Measurements from ENCODE around the gene IL22RA1.

DNA sequence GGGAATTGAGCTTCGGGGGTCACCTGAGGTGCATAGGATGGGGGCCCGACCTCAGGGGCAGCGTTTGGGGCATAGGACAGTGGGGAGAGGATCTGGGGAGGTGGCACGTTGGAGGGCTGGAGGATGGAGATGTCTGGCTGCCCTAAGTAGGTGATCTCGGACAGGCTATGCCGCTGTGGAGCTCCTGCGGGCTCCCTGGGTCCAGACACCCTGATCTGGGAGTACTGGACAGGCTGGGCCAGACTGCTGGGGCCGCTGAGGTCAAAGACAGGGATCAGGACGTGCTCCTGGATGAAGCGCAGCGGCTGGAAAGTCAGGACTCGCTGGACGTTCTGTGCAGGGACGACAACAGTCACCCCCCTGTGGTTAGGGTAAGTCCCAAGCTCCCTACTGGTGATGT, 21.5 kb downstream of the IL22RA1 start:
- TF ChIP-seq, protein P1, sequence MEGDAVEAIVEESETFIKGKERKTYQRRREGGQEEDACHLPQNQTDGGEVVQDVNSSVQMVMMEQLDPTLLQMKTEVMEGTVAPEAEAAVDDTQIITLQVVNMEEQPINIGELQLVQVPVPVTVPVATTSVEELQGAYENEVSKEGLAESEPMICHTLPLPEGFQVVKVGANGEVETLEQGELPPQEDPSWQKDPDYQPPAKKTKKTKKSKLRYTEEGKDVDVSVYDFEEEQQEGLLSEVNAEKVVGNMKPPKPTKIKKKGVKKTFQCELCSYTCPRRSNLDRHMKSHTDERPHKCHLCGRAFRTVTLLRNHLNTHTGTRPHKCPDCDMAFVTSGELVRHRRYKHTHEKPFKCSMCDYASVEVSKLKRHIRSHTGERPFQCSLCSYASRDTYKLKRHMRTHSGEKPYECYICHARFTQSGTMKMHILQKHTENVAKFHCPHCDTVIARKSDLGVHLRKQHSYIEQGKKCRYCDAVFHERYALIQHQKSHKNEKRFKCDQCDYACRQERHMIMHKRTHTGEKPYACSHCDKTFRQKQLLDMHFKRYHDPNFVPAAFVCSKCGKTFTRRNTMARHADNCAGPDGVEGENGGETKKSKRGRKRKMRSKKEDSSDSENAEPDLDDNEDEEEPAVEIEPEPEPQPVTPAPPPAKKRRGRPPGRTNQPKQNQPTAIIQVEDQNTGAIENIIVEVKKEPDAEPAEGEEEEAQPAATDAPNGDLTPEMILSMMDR (IDR thresholded peaks at IDR 0.05), result no peak
- no peak for TF ChIP-seq ZFX (IDR thresholded peaks at IDR 0.05; ENCODE audit: borderline replicate concordance)

All from 22Rv1 (cell line).